Esophagus (tissue), 2 donors: ENCODE measurements around the gene SUSD6. TPM values are rescaled to one million over a fixed set of nuclear protein-coding genes. Genes with fewer than 3 reads are reported as not detected.

ENCODE experiments used
- H3K27ac ChIP-seq, 2 donors: one replicate each; pipeline ENCODE4 v1.5.1; 2013; ENCODE audit warnings: low read depth in 2 of 2, mild to moderate bottlenecking in 2 of 2, inconsistent platforms in 1 of 2, low read length in 1 of 2, moderate library complexity in 1 of 2
- H3K27me3 ChIP-seq, 2 donors: one replicate each; pipeline ENCODE4 v1.6.1; 2013; ENCODE audit warnings: low read length in 2 of 2, control low read depth in 1 of 2, mild to moderate bottlenecking in 1 of 2; ENCODE audit not compliant: insufficient read depth in 2 of 2, control insufficient read depth in 1 of 2
- H3K36me3 ChIP-seq, 2 donors: one replicate each; pipeline ENCODE4 v1.6.1; 2013; ENCODE audit warnings: low read length in 1 of 2; ENCODE audit not compliant: control insufficient read depth in 2 of 2, insufficient read depth in 2 of 2
- H3K4me1 ChIP-seq, 2 donors: one replicate each; pipeline ENCODE4 v1.6.1; 2013; ENCODE audit warnings: low read length in 1 of 2; ENCODE audit not compliant: control insufficient read depth in 2 of 2, insufficient read depth in 2 of 2
- H3K4me3 ChIP-seq, 2 donors: one replicate each; pipeline ENCODE4 v1.5.1; 2013; ENCODE audit warnings: low read length in 2 of 2, mild to moderate bottlenecking in 2 of 2, low read depth in 1 of 2, moderate library complexity in 1 of 2
- H3K9me3 ChIP-seq, 2 donors: one replicate each; pipeline ENCODE4 v1.6.1; 2013; ENCODE audit warnings: mild to moderate bottlenecking in 2 of 2, low read depth in 1 of 2, low read length in 1 of 2, moderate library complexity in 1 of 2; ENCODE audit not compliant: control insufficient read depth in 2 of 2, insufficient read depth in 1 of 2
- WGBS, 2 donors: extraction: QIAGEN DNeasy Blood & Tissue Kit; methylation state at CpG; one replicate each; pipeline ENCODE4 v1.1.7; 2013; 5-methylcytosine and 5-hydroxymethylcytosine counted together
- polyA plus RNA-seq, 2 donors: library from polyadenylated mRNA; stranded (reverse); fragments of 200-250 nt; gene quantifications; one replicate each; pipeline ENCODE4 v1.2.3, GENCODE V29; 2013
- donor health status: healthy with polysubstance abuse.
- donor health status: Bipolar disorder and iron deficiency.

SUSD6 gene
- polyA plus RNA-seq, 2 donors = 16.2 to 30.3 TPM

GRCh38 chr14:69711065-69711464, 99.7 kb downstream of the SUSD6 start:
- H3K27me3 ChIP-seq = no peaks in the 10 kb centered on the region
- WGBS, 2 donors = 38 to 53% methylated on average over 4 of the region's 4 CpGs
- no peak overlapping the region for H3K4me3 ChIP-seq
- H3K4me1 ChIP-seq = peaks cover 13 to 23% of the 10 kb centered on the region in 2 donors
- no peaks in the 10 kb centered on the region for H3K9me3 ChIP-seq
- H3K27ac ChIP-seq = peak overlapping the region; percentile 16 to 64
- H3K36me3 ChIP-seq = peaks cover 11 to 17% of the 10 kb centered on the region in 2 donors

DNA sequence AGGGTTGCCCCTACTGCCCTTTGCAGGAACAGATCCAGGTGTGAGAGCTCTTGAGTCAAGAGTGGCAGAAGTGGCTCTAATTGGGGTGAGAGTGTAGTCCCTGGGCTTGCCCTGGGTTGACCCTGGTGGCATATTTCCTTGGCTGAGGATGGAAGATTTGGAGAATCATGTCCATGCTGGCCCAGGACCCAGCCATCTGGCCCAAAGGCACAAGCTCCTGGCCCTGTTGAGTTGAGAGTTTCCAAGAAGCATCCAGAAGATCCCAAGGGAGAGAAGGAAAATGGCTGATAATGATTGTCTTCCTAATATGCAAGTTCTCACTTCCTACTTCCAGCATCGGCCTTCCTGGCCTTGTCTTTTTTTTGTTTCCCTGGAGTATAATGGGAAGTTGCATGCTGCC, 100.1 kb downstream of the SUSD6 start:
- 28 to 37% methylated on average over 1 of the region's 1 CpG for WGBS, 2 donors
- peaks cover 11 to 17% of the 10 kb centered on the region in 2 donors for H3K36me3 ChIP-seq
- peaks cover 13 to 23% of the 10 kb centered on the region in 2 donors for H3K4me1 ChIP-seq

DNA sequence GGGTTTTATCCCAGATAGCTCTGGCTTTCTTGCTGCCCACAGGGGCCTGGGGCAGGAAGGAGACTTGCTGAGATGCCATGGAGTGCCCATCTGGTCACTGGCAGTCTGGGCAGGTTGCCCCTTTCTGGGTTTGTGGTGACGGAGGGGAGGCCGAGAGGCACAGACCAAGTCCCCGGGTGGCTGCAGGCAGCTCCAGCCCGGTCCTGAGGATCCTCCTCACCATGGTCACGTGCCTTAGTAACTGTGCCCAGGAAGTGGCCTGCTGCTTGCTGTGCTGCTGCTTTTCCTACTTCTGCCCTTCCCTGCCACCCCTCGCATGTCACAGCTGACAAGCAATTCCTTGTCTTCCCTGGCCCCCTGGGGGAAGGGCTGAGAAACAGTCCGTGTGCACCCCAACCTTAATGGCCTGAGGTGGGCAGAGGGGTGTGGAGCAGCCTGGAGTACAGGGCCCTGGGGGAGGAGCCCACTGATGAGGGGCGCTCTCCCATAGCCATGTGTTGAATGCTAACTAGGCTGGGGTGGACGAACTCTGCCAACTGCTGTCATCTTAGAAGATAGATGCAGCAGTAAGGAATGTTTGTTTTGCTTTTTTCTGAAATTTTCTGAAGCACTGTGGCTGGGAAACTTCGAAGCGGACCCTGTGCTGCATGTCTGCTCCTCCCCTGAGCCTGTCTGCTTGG, 100.6 kb downstream of the SUSD6 start:
- Histone ChIP-seq H3K27ac (peak overlapping the region; percentile 64 to 96), H3K9me3 (no peaks in the 10 kb centered on the region), H3K4me3 (no peak overlapping the region), H3K27me3 (no peaks in the 10 kb centered on the region), H3K36me3 (peaks cover 11 to 17% of the 10 kb centered on the region in 2 donors), H3K4me1 (peaks cover 13 to 26% of the 10 kb centered on the region in 2 donors)
- WGBS, 2 donors = 36 to 45% methylated on average over 10 to 11 of the region's 11 CpGs

More for the DNA sequence above, 100.1 kb downstream of the SUSD6 start:
- H3K27me3 ChIP-seq = no peaks in the 10 kb centered on the region
- H3K9me3 ChIP-seq = no peaks in the 10 kb centered on the region
- no peak overlapping the region for H3K4me3 ChIP-seq
- H3K27ac ChIP-seq = peak overlapping the region; percentile 64 to 96

DNA sequence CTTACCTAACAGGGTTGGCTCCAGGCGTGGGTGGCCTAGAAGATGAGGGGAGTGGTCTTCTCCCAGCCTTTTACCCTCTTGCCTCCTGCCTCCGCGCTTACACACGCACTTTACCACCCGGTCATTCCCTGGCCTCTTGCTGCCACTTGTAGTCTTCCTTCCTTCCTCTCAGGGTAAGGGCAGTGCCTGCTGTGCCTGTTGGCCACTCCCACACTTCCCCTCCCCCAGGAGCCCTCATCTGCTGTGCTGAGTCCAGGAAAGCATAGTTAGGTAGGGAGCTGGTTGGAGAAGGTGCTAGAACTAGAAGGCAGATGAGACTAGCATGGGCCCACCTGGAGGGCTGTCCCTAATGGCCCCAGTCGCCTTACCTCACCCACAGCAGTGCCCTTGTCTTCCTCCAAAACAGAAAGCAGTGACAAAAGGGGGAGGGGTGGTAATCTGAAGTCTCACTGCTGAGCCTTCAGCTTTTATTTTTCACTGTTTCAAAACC, 101.2 kb downstream of the SUSD6 start:
- 33 to 37% methylated on average over 6 of the region's 6 CpGs for WGBS, 2 donors
- H3K36me3 ChIP-seq = peaks cover 7 to 17% of the 10 kb centered on the region in 2 donors
- H3K27me3 ChIP-seq = no peaks in the 10 kb centered on the region
- peaks cover 13 to 26% of the 10 kb centered on the region in 2 donors for H3K4me1 ChIP-seq
- no peaks in the 10 kb centered on the region for H3K9me3 ChIP-seq
- no peak overlapping the region for H3K4me3 ChIP-seq
- H3K27ac ChIP-seq = peak overlapping the region; percentile 64 to 96

- 44 to 49% methylated on average over 4 of the region's 4 CpGs for WGBS, 2 donors
- Histone ChIP-seq H3K27ac (peak overlapping the region; percentile 64 to 89), H3K9me3 (no peaks in the 10 kb centered on the region), H3K36me3 (peaks cover 7 to 17% of the 10 kb centered on the region in 2 donors), H3K4me3 (no peak overlapping the region), H3K27me3 (no peaks in the 10 kb centered on the region), H3K4me1 (peaks cover 13 to 32% of the 10 kb centered on the region in 2 donors)
These were observed 101.9 kb downstream of the SUSD6 start for GRCh38 chr14:69713209-69713781.

- H3K4me3 ChIP-seq = no peak overlapping the region
- WGBS, 2 donors = 72 to 75% methylated on average over 9 of the region's 9 CpGs
- H3K36me3 ChIP-seq = peaks cover 7 to 12% of the 10 kb centered on the region in 2 donors
- peaks cover 16 to 36% of the 10 kb centered on the region in 2 donors for H3K4me1 ChIP-seq
- no peaks in the 10 kb centered on the region for H3K9me3 ChIP-seq
- H3K27me3 ChIP-seq = no peaks in the 10 kb centered on the region
- peak overlapping the region in 1 of 2 donors; percentile 72 for H3K27ac ChIP-seq
These were observed 102.7 kb downstream of the SUSD6 start for GRCh38 chr14:69713993-69714679.

- H3K4me1 ChIP-seq = peaks cover 17 to 38% of the 10 kb centered on the region in 2 donors
- peaks cover 7 to 9% of the 10 kb centered on the region in 2 donors for H3K36me3 ChIP-seq
- no peaks in the 10 kb centered on the region for H3K9me3 ChIP-seq
- no peaks in the 10 kb centered on the region for H3K27me3 ChIP-seq
- WGBS, 2 donors = 50 to 54% methylated on average over 13 of the region's 13 CpGs
- H3K4me3 ChIP-seq = no peak overlapping the region
- H3K27ac ChIP-seq = peak overlapping the region; percentile 83 to 94
These were observed 104.5 kb downstream of the SUSD6 start for GRCh38 chr14:69715725-69716477.

- Histone ChIP-seq H3K9me3 (no peaks in the 10 kb centered on the region), H3K27ac (peak overlapping the region; percentile 83 to 94), H3K4me1 (peaks cover 13 to 32% of the 10 kb centered on the region in 2 donors), H3K4me3 (no peak overlapping the region), H3K27me3 (no peaks in the 10 kb centered on the region), H3K36me3 (peaks cover 0 to 2% of the 10 kb centered on the region in 2 donors)
- 36 to 47% methylated on average over 5 of the region's 5 CpGs for WGBS, 2 donors
These were observed 105.2 kb downstream of the SUSD6 start for GRCh38 chr14:69716478-69717187.
